Hepatocyte (in vitro differentiated cells): ENCODE results near the gene GEN1. TPM values are rescaled to one million over a fixed set of nuclear protein-coding genes. Genes with fewer than 3 reads are reported as not detected.

Source experiments
- DNase-seq: peaks from one replicate; pipeline ENCODE4 v3.0.0-alpha.2; 2016; ENCODE audit warnings: low spot score
- H2AFZ ChIP-seq: fragments of 200-600 bp; sonication (generic); 2 replicates; pipeline ENCODE4 v1.6.0; 2016; ENCODE audit warnings: antibody characterized with exemption, mild to moderate bottlenecking
- H3K27ac ChIP-seq: fragments of 200-600 bp; sonication (generic); 2 replicates; pipeline ENCODE4 v1.5.1; 2016; ENCODE audit warnings: mild to moderate bottlenecking
- H3K27me3 ChIP-seq: fragments of 200-600 bp; sonication (generic); 2 replicates; pipeline ENCODE4 v1.6.1; 2016
- H3K36me3 ChIP-seq: fragments of 200-600 bp; sonication (generic); replicated peaks from 2 replicates; pipeline ENCODE4 v1.5.1; 2016; ENCODE audit warnings: low read depth; ENCODE audit not compliant: insufficient read depth
- H3K4me1 ChIP-seq: fragments of 200-600 bp; sonication (generic); 2 replicates; pipeline ENCODE4 v1.5.1; 2016; ENCODE audit warnings: mild to moderate bottlenecking, moderate library complexity; ENCODE audit not compliant: insufficient read depth
- H3K4me2 ChIP-seq: fragments of 200-600 bp; sonication (generic); 2 replicates; pipeline ENCODE4 v1.6.0; 2016
- H3K4me3 ChIP-seq: fragments of 200-600 bp; sonication (generic); 2 replicates; pipeline ENCODE4 v1.5.1; 2016; ENCODE audit warnings: mild to moderate bottlenecking
- H3K79me2 ChIP-seq: fragments of 200-600 bp; sonication (generic); 2 replicates; pipeline ENCODE4 v1.6.0; 2017; ENCODE audit warnings: mild to moderate bottlenecking
- H3K9me2 ChIP-seq: fragments of 200-600 bp; sonication (generic); replicated peaks from 2 replicates; pipeline ENCODE4 v1.6.0; 2017; ENCODE audit warnings: mild to moderate bottlenecking; ENCODE audit not compliant: insufficient read depth
- H3K9me3 ChIP-seq: fragments of 200-600 bp; sonication (generic); 2 replicates; pipeline ENCODE4 v1.5.1; 2016; ENCODE audit warnings: low read depth, mild to moderate bottlenecking
- H4K20me1 ChIP-seq: fragments of 200-600 bp; sonication (generic); 2 replicates; pipeline ENCODE4 v1.6.0; 2016; ENCODE audit warnings: mild to moderate bottlenecking; ENCODE audit not compliant: insufficient read depth, poor library complexity, severe bottlenecking
- CTCF ChIP-seq: fragments of 200-600 bp; sonication (generic); IDR thresholded peaks from 2 replicates; pipeline ENCODE4 v1.5.1; 2016; ENCODE audit warnings: antibody characterized with exemption, mild to moderate bottlenecking; ENCODE audit not compliant: poor library complexity
- EZH2 ChIP-seq: fragments of 200-600 bp; sonication (generic); IDR thresholded peaks from 2 replicates; pipeline ENCODE4 v1.6.1; 2016; ENCODE audit warnings: antibody characterized with exemption, mild to moderate bottlenecking, borderline replicate concordance
- EZH2phosphoT487 ChIP-seq: fragments of 200-600 bp; sonication (generic); IDR thresholded peaks from one replicate; pipeline ENCODE4 v1.6.1; 2018; ENCODE audit warnings: antibody characterized with exemption, mild to moderate bottlenecking, low read depth, moderate library complexity; ENCODE audit not compliant: unreplicated experiment, severe bottlenecking
- WGBS: methylation state at CpG from one replicate; pipeline ENCODE4 v1.1.6; 2016; ENCODE audit warnings: low lambda C conversion rate; ENCODE audit errors: missing lambda C conversion rate; 5-methylcytosine and 5-hydroxymethylcytosine counted together
- polyA plus RNA-seq: library from polyadenylated mRNA; unstranded; fragments of >200 nt; fragmentation: Nextera tagmentation; extraction: Ambion mirVana; gene quantifications from 2 replicates; pipeline ENCODE4 v1.2.1, GENCODE V29; 2016
- total RNA-seq: library from RNA; depleted of rRNA; stranded (reverse); fragments of >200 nt; gene quantifications from 2 replicates; pipeline ENCODE4 v1.2.3, GENCODE V29; 2014

Gene GEN1
- total and polyA plus RNA-seq, 2 experiments from 2014 or later, result 3.2 to 15.7 TPM

DNA sequence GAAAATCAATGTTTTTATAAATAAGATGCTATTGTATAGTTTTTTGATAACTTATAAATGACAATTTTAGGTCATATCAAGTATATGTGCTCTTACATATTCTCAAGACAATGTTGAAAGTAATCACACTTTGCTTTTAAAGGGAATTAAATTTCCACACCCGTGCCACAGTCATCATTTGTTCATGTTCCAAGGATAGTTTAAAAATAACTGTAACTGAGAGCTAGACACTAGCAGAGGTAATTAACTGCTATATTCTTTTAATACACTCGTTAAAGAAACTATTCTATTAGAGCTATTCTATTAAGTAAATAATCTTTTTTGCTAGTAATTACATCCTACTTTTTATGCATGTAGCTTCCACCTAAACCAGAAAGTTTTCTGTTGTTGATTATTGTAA lies 18.0 kb downstream of the GEN1 start:
- no peaks in the 10 kb centered on the region for H4K20me1 ChIP-seq
- no peak for TF ChIP-seq EZH2phosphoT487
- TF ChIP-seq CTCF, result no peak
- TF ChIP-seq EZH2, result no peak
- DNase-seq, result no peak
- H3K36me3 ChIP-seq, result no peaks in the 10 kb centered on the region
- H2AFZ ChIP-seq, result no peak overlapping the region
- no peaks in the 10 kb centered on the region for H3K79me2 ChIP-seq
- no peak overlapping the region for H3K4me3 ChIP-seq
- H3K27ac ChIP-seq, result no peak overlapping the region
- no peaks in the 10 kb centered on the region for H3K4me1 ChIP-seq
- 97% methylated on average over 2 of the region's 2 CpGs for WGBS
- H3K27me3 ChIP-seq, result no peaks in the 10 kb centered on the region
- H3K9me2 ChIP-seq, result no peaks in the 10 kb centered on the region
- no peak overlapping the region for H3K4me2 ChIP-seq
- H3K9me3 ChIP-seq, result no peaks in the 10 kb centered on the region

DNA sequence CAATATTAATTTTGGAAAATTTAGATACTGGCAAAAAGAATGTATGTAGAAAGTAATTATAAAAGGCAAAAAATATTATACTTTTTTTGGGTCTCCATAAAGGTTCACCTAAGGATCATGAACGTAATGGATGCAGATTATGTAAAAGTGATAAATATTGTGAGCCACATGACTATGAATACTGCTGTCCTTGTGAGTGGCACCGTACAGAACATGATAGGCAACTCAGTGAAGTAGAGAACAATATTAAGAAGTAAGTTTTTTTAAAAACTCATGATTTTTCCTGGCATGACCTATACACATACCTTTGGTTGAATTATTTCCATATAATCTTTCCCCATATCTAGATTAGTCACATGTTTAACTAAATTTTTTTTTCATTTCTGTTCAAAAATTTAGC lies 18.6 kb downstream of the GEN1 start:
- no peak for TF ChIP-seq EZH2phosphoT487
- TF ChIP-seq EZH2, result no peak
- TF ChIP-seq CTCF, result no peak
- H3K79me2 ChIP-seq, result no peaks in the 10 kb centered on the region

DNA sequence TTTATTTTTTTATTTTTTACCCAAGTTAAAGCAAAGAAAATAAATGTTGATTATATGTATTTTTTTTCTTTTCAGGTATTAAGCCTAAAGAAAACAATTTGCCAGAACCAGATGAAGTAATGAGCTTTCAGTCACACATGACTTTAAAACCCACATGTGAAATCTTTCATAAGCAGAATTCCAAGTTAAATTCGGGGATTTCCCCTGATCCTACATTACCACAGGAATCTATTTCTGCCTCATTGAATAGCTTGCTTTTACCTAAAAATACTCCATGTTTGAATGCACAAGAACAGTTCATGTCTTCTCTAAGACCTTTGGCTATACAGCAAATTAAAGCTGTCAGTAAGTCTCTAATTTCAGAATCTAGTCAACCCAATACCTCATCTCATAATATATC lies 26.6 kb downstream of the GEN1 start:
- WGBS, result 85% methylated on average over 1 of the region's 1 CpG
- Histone ChIP-seq H3K9me3 (no peaks in the 10 kb centered on the region), H4K20me1 (no peaks in the 10 kb centered on the region), H3K27me3 (no peaks in the 10 kb centered on the region), H2AFZ (no peak overlapping the region), H3K4me1 (no peaks in the 10 kb centered on the region), H3K36me3 (no peaks in the 10 kb centered on the region), H3K9me2 (no peaks in the 10 kb centered on the region), H3K4me3 (no peak overlapping the region), H3K27ac (no peak overlapping the region), H3K79me2 (no peaks in the 10 kb centered on the region), H3K4me2 (no peak overlapping the region)
- TF ChIP-seq CTCF, result no peak
- TF ChIP-seq EZH2phosphoT487, result no peak
- no peak for TF ChIP-seq EZH2
- DNase-seq, result no peak

More for the DNA sequence above, 18.6 kb downstream of the GEN1 start:
- no peak overlapping the region for H3K27ac ChIP-seq
- H3K36me3 ChIP-seq, result no peaks in the 10 kb centered on the region
- no peaks in the 10 kb centered on the region for H3K9me2 ChIP-seq
- no peaks in the 10 kb centered on the region for H3K9me3 ChIP-seq
- no peaks in the 10 kb centered on the region for H4K20me1 ChIP-seq
- DNase-seq, result no peak
- H2AFZ ChIP-seq, result no peak overlapping the region
- no peaks in the 10 kb centered on the region for H3K27me3 ChIP-seq
- H3K4me3 ChIP-seq, result no peak overlapping the region
- H3K4me1 ChIP-seq, result no peaks in the 10 kb centered on the region
- H3K4me2 ChIP-seq, result no peak overlapping the region
- WGBS, result 90% methylated on average over 2 of the region's 2 CpGs

DNA sequence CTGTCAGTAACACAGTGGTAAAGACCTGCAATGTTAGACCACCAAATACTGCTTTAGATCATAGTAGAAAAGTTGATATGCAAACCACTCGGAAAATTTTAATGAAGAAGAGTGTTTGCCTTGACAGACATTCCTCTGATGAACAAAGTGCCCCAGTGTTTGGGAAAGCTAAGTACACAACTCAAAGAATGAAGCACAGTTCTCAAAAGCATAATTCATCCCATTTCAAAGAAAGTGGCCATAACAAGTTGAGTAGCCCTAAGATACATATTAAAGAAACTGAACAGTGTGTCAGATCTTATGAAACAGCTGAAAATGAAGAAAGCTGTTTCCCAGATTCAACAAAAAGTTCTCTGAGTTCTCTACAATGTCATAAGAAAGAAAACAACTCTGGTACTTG lies 27.5 kb downstream of the GEN1 start:
- 88% methylated on average over 1 of the region's 1 CpG for WGBS
- Histone ChIP-seq H3K36me3 (no peaks in the 10 kb centered on the region), H2AFZ (no peak overlapping the region), H3K4me1 (no peaks in the 10 kb centered on the region), H3K79me2 (no peaks in the 10 kb centered on the region), H3K4me2 (no peak overlapping the region), H3K9me2 (no peaks in the 10 kb centered on the region), H3K9me3 (no peaks in the 10 kb centered on the region), H3K4me3 (no peak overlapping the region), H3K27ac (no peak overlapping the region), H3K27me3 (no peaks in the 10 kb centered on the region), H4K20me1 (no peaks in the 10 kb centered on the region)
- no peak for TF ChIP-seq EZH2
- no peak for TF ChIP-seq EZH2phosphoT487
- no peak for TF ChIP-seq CTCF
- DNase-seq, result no peak
